ENCODE measurements around the gene TSGA10IP.

The TSGA10IP gene

DNA sequence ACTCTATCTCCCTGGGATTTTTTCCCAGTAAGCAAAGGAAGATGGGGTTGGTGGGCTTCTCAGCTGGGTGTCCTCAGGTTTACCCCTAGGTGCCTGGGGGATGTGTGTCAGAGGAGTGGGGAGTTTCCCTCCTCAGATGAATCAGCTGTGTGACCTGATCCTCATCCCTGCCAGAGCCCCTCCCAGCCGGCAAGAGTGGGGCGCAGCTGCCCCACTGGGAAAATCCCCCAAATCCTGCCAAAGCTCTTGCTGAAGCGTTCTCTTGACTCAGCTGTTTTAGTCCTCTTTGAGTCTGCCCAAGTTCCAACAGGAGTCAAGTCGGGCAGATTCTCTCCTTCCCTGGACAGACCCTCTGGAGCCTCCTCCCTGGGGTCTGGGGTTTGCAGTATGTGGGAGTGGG, 32.4 kb upstream of the TSGA10IP start:
- TF ChIP-seq, protein P1, sequence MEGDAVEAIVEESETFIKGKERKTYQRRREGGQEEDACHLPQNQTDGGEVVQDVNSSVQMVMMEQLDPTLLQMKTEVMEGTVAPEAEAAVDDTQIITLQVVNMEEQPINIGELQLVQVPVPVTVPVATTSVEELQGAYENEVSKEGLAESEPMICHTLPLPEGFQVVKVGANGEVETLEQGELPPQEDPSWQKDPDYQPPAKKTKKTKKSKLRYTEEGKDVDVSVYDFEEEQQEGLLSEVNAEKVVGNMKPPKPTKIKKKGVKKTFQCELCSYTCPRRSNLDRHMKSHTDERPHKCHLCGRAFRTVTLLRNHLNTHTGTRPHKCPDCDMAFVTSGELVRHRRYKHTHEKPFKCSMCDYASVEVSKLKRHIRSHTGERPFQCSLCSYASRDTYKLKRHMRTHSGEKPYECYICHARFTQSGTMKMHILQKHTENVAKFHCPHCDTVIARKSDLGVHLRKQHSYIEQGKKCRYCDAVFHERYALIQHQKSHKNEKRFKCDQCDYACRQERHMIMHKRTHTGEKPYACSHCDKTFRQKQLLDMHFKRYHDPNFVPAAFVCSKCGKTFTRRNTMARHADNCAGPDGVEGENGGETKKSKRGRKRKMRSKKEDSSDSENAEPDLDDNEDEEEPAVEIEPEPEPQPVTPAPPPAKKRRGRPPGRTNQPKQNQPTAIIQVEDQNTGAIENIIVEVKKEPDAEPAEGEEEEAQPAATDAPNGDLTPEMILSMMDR (IDR thresholded peaks at IDR 0.05) = no peak

- TF ChIP-seq, protein P1 (IDR thresholded peaks at IDR 0.05) = no peak
Observed at GRCh38 chr11:65915101-65915820, 30.0 kb upstream of the TSGA10IP start.

- TF ChIP-seq, protein P1 (IDR thresholded peaks at IDR 0.05) = no peak
Observed at GRCh38 chr11:65915821-65916251, 29.4 kb upstream of the TSGA10IP start.

GRCh38 chr11:65916391-65916790, 28.9 kb upstream of the TSGA10IP start:
- TF ChIP-seq, protein P1 (IDR thresholded peaks at IDR 0.05) = no peak

- TF ChIP-seq, protein P1 (IDR thresholded peaks at IDR 0.05) = no peak
Observed at GRCh38 chr11:65917077-65917433, 28.2 kb upstream of the TSGA10IP start.

- TF ChIP-seq, protein P1 (IDR thresholded peaks at IDR 0.05) = no peak
Observed at GRCh38 chr11:65917434-65918210, 27.7 kb upstream of the TSGA10IP start.

- TF ChIP-seq, protein P1 (IDR thresholded peaks at IDR 0.05) = no peak
Observed at GRCh38 chr11:65918211-65919140, 26.8 kb upstream of the TSGA10IP start, which contains the start of gene C11orf68. TSS of gene C11orf68 (minus strand) at chr11:65919062. CDS start at chr11:65919031, 31 bp downstream.

Measured in LNCAP (cell line).